GM12872 (cell line): ENCODE results near the gene TAF13.

Experiments
- TF ChIP-seq, protein P1 (sequence below): IDR thresholded peaks from 3 replicates; pipeline ENCODE4 v1.5.1; 2011; ENCODE audit warnings: low read depth, mild to moderate bottlenecking, low read length, moderate library complexity; ENCODE audit not compliant: insufficient read depth

The TAF13 gene

GRCh38 chr1:109040989-109041620 lies 34.7 kb downstream of the TAF13 start:
- TF ChIP-seq, protein P1, sequence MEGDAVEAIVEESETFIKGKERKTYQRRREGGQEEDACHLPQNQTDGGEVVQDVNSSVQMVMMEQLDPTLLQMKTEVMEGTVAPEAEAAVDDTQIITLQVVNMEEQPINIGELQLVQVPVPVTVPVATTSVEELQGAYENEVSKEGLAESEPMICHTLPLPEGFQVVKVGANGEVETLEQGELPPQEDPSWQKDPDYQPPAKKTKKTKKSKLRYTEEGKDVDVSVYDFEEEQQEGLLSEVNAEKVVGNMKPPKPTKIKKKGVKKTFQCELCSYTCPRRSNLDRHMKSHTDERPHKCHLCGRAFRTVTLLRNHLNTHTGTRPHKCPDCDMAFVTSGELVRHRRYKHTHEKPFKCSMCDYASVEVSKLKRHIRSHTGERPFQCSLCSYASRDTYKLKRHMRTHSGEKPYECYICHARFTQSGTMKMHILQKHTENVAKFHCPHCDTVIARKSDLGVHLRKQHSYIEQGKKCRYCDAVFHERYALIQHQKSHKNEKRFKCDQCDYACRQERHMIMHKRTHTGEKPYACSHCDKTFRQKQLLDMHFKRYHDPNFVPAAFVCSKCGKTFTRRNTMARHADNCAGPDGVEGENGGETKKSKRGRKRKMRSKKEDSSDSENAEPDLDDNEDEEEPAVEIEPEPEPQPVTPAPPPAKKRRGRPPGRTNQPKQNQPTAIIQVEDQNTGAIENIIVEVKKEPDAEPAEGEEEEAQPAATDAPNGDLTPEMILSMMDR, result no peak

DNA sequence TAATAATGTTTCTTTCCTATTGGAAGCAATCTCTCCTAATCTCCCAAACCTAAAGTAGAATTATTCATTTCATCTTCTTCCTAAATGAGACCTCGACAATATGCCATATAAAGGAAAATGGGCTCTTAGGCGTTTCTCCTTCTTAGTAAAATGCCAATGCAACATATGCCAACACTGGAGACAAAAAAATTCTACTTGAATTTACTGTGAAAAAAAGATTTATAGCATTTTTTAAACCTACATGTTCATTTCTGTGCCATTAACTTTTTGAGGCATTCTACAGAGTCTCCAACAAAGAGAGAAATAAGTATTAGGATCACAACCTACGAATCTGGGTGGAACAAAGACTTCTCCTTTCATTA lies 35.2 kb downstream of the TAF13 start:
- TF ChIP-seq, protein P1, result no peak

DNA sequence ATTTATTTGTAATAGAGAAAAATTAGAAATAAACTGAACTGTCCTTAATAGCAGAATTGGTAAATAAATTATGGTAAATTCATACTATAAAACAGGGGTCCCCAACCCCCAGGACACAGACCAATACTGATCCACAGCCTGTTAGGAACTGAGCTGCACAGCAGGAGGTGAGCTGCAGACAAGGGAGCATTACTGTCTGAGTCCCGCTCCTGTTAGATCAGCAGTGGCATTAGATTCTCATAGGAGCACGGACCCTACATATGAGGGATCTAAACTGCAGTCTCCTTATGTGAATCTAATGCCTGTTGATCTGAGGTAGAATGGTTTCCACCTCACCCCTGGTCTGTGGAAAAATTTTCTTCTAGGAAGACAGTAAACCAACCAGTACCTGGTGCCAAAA lies 41.4 kb downstream of the TAF13 start:
- TF ChIP-seq, protein P1, result no peak

DNA sequence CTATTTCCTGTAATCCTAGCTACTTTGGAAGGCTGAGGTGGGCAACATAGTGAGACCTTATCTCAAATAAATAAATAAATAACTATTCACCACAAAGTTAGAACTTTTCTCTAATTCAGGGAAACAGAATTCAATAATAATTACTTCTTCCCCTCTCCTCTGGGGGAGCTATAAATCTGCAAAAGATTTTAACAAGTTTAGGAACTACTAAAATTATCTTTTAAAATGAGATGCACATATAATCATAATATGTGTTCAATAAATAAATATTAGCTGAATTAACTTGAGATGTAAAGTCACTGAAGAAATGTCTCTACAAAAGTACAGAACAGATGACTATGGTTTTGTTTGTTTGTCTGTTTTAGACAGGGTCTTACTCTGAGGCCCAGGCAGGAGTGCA lies 48.0 kb downstream of the TAF13 start:
- TF ChIP-seq, protein P1, result no peak

- TF ChIP-seq, protein P1, result no peak
These were observed 50.1 kb downstream of the TAF13 start for GRCh38 chr1:109025694-109026093.

- TF ChIP-seq, protein P1, result no peak
These were observed 51.2 kb downstream of the TAF13 start for GRCh38 chr1:109024646-109025045.

DNA sequence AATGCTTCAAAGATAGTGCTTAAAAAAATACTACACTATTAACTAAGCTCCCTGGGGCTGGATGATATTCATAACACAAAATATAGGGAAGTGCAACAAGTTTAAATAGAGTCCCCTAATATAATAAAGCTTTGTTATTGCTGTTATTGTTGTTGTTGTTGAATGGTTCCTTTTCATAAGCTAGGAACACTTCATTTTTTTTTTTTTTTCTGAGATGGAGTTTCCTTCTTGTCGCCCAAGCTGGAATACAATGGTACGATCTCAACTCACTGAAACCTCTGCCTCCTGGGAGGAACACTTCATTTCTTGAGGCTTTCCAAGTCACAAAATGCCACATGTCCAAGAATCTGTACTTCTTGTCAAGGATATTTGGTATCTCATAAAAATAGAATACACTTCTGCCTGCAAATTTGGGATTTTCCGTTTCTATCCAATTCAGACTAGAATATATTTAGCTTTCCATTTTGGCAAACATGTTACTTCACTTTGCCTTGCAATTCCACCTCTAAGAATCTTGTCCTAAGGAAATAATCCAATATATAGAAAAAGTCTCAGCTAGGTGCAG lies 55.0 kb downstream of the TAF13 start:
- TF ChIP-seq, protein P1, result no peak

DNA sequence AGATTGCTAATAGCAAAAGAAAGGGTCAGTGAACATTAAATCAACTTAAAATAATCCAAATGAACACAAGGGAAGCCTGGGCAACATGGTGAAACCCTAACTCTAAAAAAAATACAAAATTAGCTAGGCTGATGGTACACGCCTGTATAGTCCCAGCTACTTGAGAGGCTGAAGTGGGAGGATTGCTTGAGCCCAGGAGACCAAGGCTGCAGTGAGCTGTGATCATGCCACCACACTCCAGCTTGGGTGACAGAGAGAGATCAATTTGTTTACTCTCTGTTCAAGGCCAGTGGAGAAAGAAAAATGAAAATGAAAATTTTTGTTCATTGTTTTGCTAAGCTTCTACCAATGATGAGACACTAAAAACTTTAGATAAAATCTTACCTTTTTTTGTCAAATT lies 58.7 kb downstream of the TAF13 start:
- TF ChIP-seq, protein P1, result no peak
